ENCODE results near the gene CBARP. TPM values are rescaled to one million over a fixed set of nuclear protein-coding genes. Genes with fewer than 3 reads are reported as not detected.

CBARP gene
- total RNA-seq, 1 donor from 2014 or later = 74.7 TPM

DNA sequence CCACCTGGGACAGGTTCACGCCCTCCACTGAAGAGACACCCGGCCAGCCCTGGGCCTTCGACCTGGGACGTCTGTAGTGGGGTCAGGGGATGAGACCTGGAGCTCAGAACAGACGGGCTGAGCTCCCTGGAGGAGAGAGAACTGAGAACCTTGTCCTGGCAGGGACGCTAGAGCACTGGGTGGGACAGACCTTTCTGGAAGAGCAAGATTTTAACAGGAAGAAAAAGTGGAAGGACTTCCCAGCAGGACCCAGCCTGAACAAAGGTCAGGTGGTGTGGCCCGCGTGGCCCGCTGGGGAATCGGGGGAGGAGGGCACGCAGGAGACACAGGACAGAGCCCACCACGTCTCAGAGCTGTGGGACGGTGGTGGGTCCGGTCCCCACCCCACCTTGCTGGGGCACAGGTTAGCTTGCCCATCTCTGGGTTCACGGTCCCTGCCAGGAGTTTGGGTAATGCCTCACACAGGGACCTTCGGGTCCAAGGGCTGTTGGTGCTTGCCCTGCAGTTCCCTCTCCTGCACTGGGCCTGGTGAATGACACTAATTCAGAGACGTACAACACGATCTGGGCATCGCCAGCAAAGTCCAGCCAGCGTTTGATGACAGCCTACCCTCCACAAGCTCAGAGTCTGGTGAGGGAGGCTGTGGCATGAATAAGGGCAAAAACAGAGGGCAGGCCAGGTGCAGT is 46.6 kb upstream of the CBARP start:
- TF ChIP-seq, protein P1, sequence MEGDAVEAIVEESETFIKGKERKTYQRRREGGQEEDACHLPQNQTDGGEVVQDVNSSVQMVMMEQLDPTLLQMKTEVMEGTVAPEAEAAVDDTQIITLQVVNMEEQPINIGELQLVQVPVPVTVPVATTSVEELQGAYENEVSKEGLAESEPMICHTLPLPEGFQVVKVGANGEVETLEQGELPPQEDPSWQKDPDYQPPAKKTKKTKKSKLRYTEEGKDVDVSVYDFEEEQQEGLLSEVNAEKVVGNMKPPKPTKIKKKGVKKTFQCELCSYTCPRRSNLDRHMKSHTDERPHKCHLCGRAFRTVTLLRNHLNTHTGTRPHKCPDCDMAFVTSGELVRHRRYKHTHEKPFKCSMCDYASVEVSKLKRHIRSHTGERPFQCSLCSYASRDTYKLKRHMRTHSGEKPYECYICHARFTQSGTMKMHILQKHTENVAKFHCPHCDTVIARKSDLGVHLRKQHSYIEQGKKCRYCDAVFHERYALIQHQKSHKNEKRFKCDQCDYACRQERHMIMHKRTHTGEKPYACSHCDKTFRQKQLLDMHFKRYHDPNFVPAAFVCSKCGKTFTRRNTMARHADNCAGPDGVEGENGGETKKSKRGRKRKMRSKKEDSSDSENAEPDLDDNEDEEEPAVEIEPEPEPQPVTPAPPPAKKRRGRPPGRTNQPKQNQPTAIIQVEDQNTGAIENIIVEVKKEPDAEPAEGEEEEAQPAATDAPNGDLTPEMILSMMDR (IDR thresholded peaks at IDR 0.05; ENCODE audit: partially characterized antibody, unreplicated experiment) = no peak
- Mint-ChIP-seq H3K4me1 (ENCODE audit: low read depth, unreplicated experiment) (peaks cover 8% of the 10 kb centered on the region), H3K27me3 (ENCODE audit: unreplicated experiment) (peaks cover 17% of the 10 kb centered on the region), H3K27ac (ENCODE audit: unreplicated experiment) (peak overlapping the region; percentile 86), H3K4me3 (ENCODE audit: unreplicated experiment) (peak overlapping the region; percentile 72), H3K36me3 (ENCODE audit: unreplicated experiment) (no peaks in the 10 kb centered on the region), H3K9me3 (ENCODE audit: unreplicated experiment) (peaks cover 6% of the 10 kb centered on the region)
- no peak for DNase-seq

DNA sequence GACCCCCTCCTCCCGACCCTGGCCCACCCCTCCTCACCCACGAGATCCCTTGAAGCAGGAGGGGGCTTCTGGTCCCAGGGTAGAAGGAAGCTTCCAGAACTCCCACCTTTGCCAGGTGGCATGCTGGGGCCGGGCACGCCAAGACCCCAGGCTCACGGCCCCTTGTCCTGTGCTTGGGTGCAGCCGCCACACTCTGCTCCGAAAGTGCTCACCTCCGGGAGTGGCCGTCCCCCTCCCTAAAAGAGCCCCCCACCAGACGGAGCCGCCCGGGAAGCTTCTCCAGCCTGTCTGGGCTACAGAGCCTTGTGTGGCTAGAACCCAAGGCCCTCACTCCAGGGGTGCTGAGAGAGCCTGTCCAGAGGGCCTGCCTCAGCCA is 46.1 kb upstream of the CBARP start:
- peaks cover 8% of the 10 kb centered on the region for H3K4me1 Mint-ChIP-seq (ENCODE audit: low read depth, unreplicated experiment)
- TF ChIP-seq, protein P1 (IDR thresholded peaks at IDR 0.05; ENCODE audit: partially characterized antibody, unreplicated experiment) = no peak
- H3K27ac Mint-ChIP-seq (ENCODE audit: unreplicated experiment) = peak overlapping the region; percentile 86
- DNase-seq = no peak
- H3K9me3 Mint-ChIP-seq (ENCODE audit: unreplicated experiment) = peaks cover 6% of the 10 kb centered on the region
- no peak overlapping the region for H3K4me3 Mint-ChIP-seq (ENCODE audit: unreplicated experiment)
- H3K36me3 Mint-ChIP-seq (ENCODE audit: unreplicated experiment) = no peaks in the 10 kb centered on the region
- H3K27me3 Mint-ChIP-seq (ENCODE audit: unreplicated experiment) = peaks cover 17% of the 10 kb centered on the region

DNA sequence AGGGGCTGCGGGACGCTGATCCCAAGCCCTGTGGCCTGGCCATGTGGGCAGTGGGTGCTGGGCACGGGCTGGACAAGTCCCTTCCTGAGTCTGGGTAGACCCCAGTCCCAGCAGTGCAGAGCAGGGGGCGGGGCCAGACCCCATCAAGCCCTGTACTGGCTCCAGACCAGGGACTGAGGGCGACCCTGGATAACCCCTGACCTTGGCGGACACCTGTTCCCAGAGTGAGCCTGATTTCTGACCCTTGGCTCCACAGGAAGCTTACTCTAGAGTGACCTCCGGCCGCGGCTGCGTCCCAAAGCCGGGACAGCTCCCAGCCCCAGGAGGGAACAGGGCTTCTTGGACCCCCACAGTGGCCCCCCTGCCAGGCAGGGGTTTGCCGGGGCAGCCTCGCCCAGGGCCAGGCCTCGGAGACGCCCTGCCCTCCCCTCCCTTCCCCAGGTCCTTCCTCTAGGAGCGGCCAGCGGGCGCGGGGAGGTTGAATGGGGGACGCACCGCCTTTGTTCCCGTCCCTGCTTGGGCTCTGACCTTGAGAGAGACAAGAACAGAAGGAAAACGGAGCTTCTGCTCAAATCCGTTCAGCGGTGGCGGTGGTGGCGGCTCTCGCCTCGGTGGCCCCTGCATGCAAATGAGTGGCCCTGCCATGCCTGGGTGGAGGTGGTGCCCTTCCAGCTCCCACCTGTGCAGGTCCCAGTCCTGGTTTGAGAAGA is 45.6 kb upstream of the CBARP start:
- peaks cover 17% of the 10 kb centered on the region for H3K27me3 Mint-ChIP-seq (ENCODE audit: unreplicated experiment)
- peak; percentile 29 for DNase-seq
- no peak overlapping the region for H3K4me3 Mint-ChIP-seq (ENCODE audit: unreplicated experiment)
- H3K36me3 Mint-ChIP-seq (ENCODE audit: unreplicated experiment) = no peaks in the 10 kb centered on the region
- peaks cover 8% of the 10 kb centered on the region for H3K4me1 Mint-ChIP-seq (ENCODE audit: low read depth, unreplicated experiment)
- TF ChIP-seq, protein P1 (IDR thresholded peaks at IDR 0.05; ENCODE audit: partially characterized antibody, unreplicated experiment) = no peak
- peaks cover 6% of the 10 kb centered on the region for H3K9me3 Mint-ChIP-seq (ENCODE audit: unreplicated experiment)
- no peak overlapping the region for H3K27ac Mint-ChIP-seq (ENCODE audit: unreplicated experiment)

DNA sequence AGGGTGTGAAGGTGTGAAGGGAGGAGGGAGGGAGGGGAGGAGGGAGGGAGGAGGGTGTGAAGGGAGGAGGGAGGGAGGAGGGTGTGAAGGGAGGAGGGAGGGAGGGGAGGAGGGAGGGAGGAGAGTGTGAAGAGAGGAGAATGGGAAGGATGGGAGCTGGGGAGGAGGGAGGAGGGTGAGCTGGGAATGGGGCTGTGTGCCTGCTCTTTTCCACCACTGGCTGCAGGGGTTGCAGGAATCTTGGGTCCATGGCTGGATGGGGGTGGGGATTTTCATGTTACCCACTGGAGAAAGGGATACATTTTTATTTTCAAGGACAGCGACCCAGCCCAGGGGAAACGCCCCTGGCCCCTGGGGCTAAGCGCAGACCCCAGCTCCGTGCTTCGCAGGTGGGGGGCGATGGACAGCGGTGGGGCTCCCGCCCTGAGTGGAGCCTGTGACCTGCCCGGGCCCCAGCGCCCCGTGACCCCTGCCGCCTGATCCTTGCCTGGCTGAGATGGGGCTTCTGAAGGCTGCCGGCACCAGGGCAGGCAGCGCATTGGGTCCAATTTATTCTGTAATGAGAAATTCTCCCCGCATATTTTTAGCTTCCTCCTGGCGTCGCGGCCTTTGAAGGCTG is 44.9 kb upstream of the CBARP start:
- Mint-ChIP-seq H3K27me3 (ENCODE audit: unreplicated experiment) (peaks cover 17% of the 10 kb centered on the region), H3K4me3 (ENCODE audit: unreplicated experiment) (no peak overlapping the region), H3K36me3 (ENCODE audit: unreplicated experiment) (no peaks in the 10 kb centered on the region), H3K9me3 (ENCODE audit: unreplicated experiment) (peaks cover 6% of the 10 kb centered on the region), H3K4me1 (ENCODE audit: low read depth, unreplicated experiment) (peaks cover 8% of the 10 kb centered on the region), H3K27ac (ENCODE audit: unreplicated experiment) (no peak overlapping the region)
- no peak for DNase-seq
- TF ChIP-seq, protein P1 (IDR thresholded peaks at IDR 0.05; ENCODE audit: partially characterized antibody, unreplicated experiment) = no peak

All from glutamatergic neuron (in vitro differentiated cells).